ENCODE results near the gene TWNK. TPM values are rescaled to one million over a fixed set of nuclear protein-coding genes. Genes with fewer than 3 reads are reported as not detected.

TWNK gene
- polyA plus RNA-seq, 2 of the 4 experiments (the other 2 are of a cell fraction): 21.1 to 34.7 TPM

GRCh38 chr10:100980711-100981110 lies 6.6 kb upstream of the TWNK start (continued):
- no peak for TF ChIP-seq ZC3H11A (IDR thresholded peaks at IDR 0.05)

- no peak for FAIRE-seq
Measured at GRCh38 chr10:100981178-100981772, 6.1 kb upstream of the TWNK start.

GRCh38 chr10:100982916-100983830 lies 4.2 kb upstream of the TWNK start:
- H3K9me3 ChIP-seq: no peaks in the 10 kb centered on the region
- FAIRE-seq (no peak), ATAC-seq (no peak), DNase-seq (ENCODE audit: low read depth in 1 of 2, low spot score in 1 of 2) (no peak)
- no peak for TF ChIP-seq HOXB5 (CRISPR knock-in tag; IDR thresholded peaks at IDR 0.05)
- no peak for TF ChIP-seq CTCF (IDR thresholded peaks at IDR 0.05)
- TF ChIP-seq MAFK (IDR thresholded peaks at IDR 0.05; ENCODE audit: partially characterized antibody): no peak
- no peak for TF ChIP-seq JUN (IDR thresholded peaks at IDR 0.05)
- TF ChIP-seq ELK1 (IDR thresholded peaks at IDR 0.05; ENCODE audit: low read depth, low read length): no peak
- no peak for TF ChIP-seq HES2 (IDR thresholded peaks at IDR 0.05)
- no peak for TF ChIP-seq FOSL2 (IDR thresholded peaks at IDR 0.05)
- TF ChIP-seq FOSL2 (CRISPR knock-in tag; IDR thresholded peaks at IDR 0.05): no peak
- TF ChIP-seq HOXA7 (CRISPR knock-in tag; IDR thresholded peaks at IDR 0.05): no peak
- TF ChIP-seq RNF2 (IDR thresholded peaks at IDR 0.05; ENCODE audit: borderline replicate concordance, low read depth): no peak
- no peak for TF ChIP-seq ZFP36 (IDR thresholded peaks at IDR 0.05; ENCODE audit: borderline replicate concordance, partially characterized antibody)
- TF ChIP-seq HDAC2 (IDR thresholded peaks at IDR 0.05): no peak
- ChIA-PET CTCF (interaction anchor here (0.6 to 25.8 kb wide), 6 partner anchors 9 to 33 kb away, joined by 3 to 608 read pairs (median 3); no protein-coding TSS in a partner anchor), POLR2A (no interaction called here)
- H3K4me2 ChIP-seq: no peak overlapping the region
- WGBS (ENCODE audit: missing lambda C conversion rate): 92% methylated on average over 15 of the region's 24 CpGs
- no peak overlapping the region for H3K4me3 ChIP-seq
- peaks cover 16% of the 10 kb centered on the region for H3K4me1 ChIP-seq
- no peak overlapping the region for H3K27ac ChIP-seq

More at GRCh38 chr10:100981178-100981772, 6.1 kb upstream of the TWNK start:
- Histone ChIP-seq H3K4me1 (peaks cover 12% of the 10 kb centered on the region), H3K4me3 (no peak overlapping the region), H3K27ac (no peak overlapping the region), H3K9me3 (no peaks in the 10 kb centered on the region), H3K4me2 (no peak overlapping the region)
- no peak for TF ChIP-seq JUN (IDR thresholded peaks at IDR 0.05)
- no peak for TF ChIP-seq RAD21 (conservative IDR thresholded peaks at IDR 0.05 in 1 of 2, IDR thresholded peaks at IDR 0.05 in 1 of 2)
- TF ChIP-seq BCL3 (IDR thresholded peaks at IDR 0.05): no peak
- TF ChIP-seq MYC (IDR thresholded peaks at IDR 0.05; ENCODE audit: borderline replicate concordance, low read length): no peak
- TF ChIP-seq FOXS1 (CRISPR knock-in tag; IDR thresholded peaks at IDR 0.05): no peak
- TF ChIP-seq ZC3H11A (IDR thresholded peaks at IDR 0.05): no peak
- TF ChIP-seq RFX5 (IDR thresholded peaks at IDR 0.05): no peak
- TF ChIP-seq EHMT2 (IDR thresholded peaks at IDR 0.05; ENCODE audit: low read depth): no peak
- TF ChIP-seq NPAS2 (CRISPR knock-in tag; IDR thresholded peaks at IDR 0.05; ENCODE audit: borderline replicate concordance): no peak
- no peak for TF ChIP-seq CTCF (IDR thresholded peaks at IDR 0.05)
- TF ChIP-seq CHD2 (IDR thresholded peaks at IDR 0.05; ENCODE audit: low read length, partially characterized antibody): no peak
- 49% methylated on average over 5 of the region's 5 CpGs for WGBS (ENCODE audit: missing lambda C conversion rate)
- no peak for DNase-seq (ENCODE audit: low read depth in 1 of 2, low spot score in 1 of 2)
- CTCF ChIA-PET: interaction anchor here (0.9 to 1.9 kb wide), 8 partner anchors 9 to 37 kb away, joined by 3 to 10 read pairs (median 4); partner anchors contain the start of gene SEMA4G
- ATAC-seq: no peak
- POLR2A ChIA-PET: no interaction called here

Data from A549 (cell line).